Kidney (tissue), 14 donors: ENCODE data around the gene MRPS14. TPM values are rescaled to one million over a fixed set of nuclear protein-coding genes. Genes with fewer than 3 reads are reported as not detected.

ENCODE experiments used
- DNase-seq, 5 donors: peaks; one replicate each; pipeline ENCODE4 v3.0.0-alpha.2; 2013 to 2020
- FAIRE-seq: peaks from 2 replicates; lab custom pipeline; 2012; peaks lifted over from hg19 to GRCh38; lab: Jason Lieb, UNC
- H3K27ac ChIP-seq, 2 donors: one replicate each; pipeline ENCODE4 v1.7.0; 2013; ENCODE audit warnings: low read depth in 2 of 2, low read length in 2 of 2, inconsistent platforms in 1 of 2
- H3K27me3 ChIP-seq: one replicate; pipeline ENCODE4 v1.7.1; 2013; ENCODE audit warnings: low read length, inconsistent platforms; ENCODE audit not compliant: control insufficient read depth, insufficient read depth
- H3K36me3 ChIP-seq, 3 donors: one replicate each; pipeline versions ENCODE4 v1.7.0 to v1.7.1; 2013; ENCODE audit warnings: low read length in 3 of 3, control low read depth in 1 of 3, inconsistent platforms in 1 of 3; ENCODE audit not compliant: insufficient read depth in 3 of 3, control insufficient read depth in 2 of 3
- H3K4me1 ChIP-seq, 3 donors: one replicate each; pipeline versions ENCODE4 v1.7.0 to v1.7.1; 2013; ENCODE audit warnings: low read length in 3 of 3, inconsistent platforms in 1 of 3, low read depth in 1 of 3; ENCODE audit not compliant: control insufficient read depth in 2 of 3, insufficient read depth in 2 of 3
- H3K4me3 ChIP-seq, 3 donors: one replicate each; pipeline versions ENCODE4 v1.7.0 to v1.8.1; 2013; ENCODE audit warnings: low read length in 3 of 3, control low read depth in 1 of 3, inconsistent platforms in 1 of 3
- H3K9ac ChIP-seq, 3 donors: one replicate each; pipeline versions ENCODE4 v1.7.0 to v1.7.1; 2013; ENCODE audit warnings: low read length in 3 of 3, control low read depth in 1 of 3, inconsistent platforms in 1 of 3
- H3K9me3 ChIP-seq, 3 donors: one replicate each; pipeline versions ENCODE4 v1.7.0 to v1.7.1; 2013; ENCODE audit warnings: low read length in 3 of 3, control low read depth in 1 of 3, inconsistent platforms in 1 of 3; ENCODE audit not compliant: control insufficient read depth in 2 of 3, insufficient read depth in 1 of 3
- CTCF ChIP-seq: IDR thresholded peaks from 3 replicates; pipeline ENCODE4 v1.5.1; 2012; ENCODE audit warnings: mild to moderate bottlenecking, moderate library complexity, borderline replicate concordance; ENCODE audit not compliant: insufficient read depth; ENCODE audit errors: extremely low read depth
- intact Hi-C: fragments of 100-400 bp; cut with DNase I; formaldehyde crosslinking; loops from one replicate; pipeline ENCODE4 v1.11.1; 2022
- polyA plus RNA-seq: library from polyadenylated mRNA; stranded (reverse); fragments of 350-450 nt; fragmentation: Illumina TruSeq; extraction: RNeasy Lipid Tissue Mini Kit (QIAGEN cat#74804); gene quantifications from one replicate; pipeline ENCODE4 v1.2.3, GENCODE V29; 2014; ENCODE audit warnings: low read depth, low replicate concordance; ENCODE audit not compliant: insufficient read depth
- total RNA-seq: library from RNA; stranded (reverse); fragmentation: NEBNext Ultra II Directional; extraction: Animal tissue kit (Norgen Biotek cat#: 25700); gene quantifications from one replicate; pipeline ENCODE4 v1.2.1, GENCODE V29; 2021
- donor health status: control.
- donor health status: control.
- donor health status: control.
- donor health status: control.
- donor health status: control.
- donor health status: DM: yes; HTN: yes; CAD: no.
- donor health status: Normal renal cell carcinoma (clear cell type).

MRPS14 gene
- total and polyA plus RNA-seq, 2 donors from 2014 or later: 35.7 to 48.0 TPM

- no peaks in the 10 kb centered on the region for H3K27me3 ChIP-seq
- FAIRE-seq (no peak), DNase-seq (no peak)
- no peaks in the 10 kb centered on the region for H3K36me3 ChIP-seq
- H3K4me3 ChIP-seq: no peak overlapping the region
- no peaks in the 10 kb centered on the region for H3K4me1 ChIP-seq
- H3K27ac ChIP-seq: no peak overlapping the region
- intact Hi-C loops: loop anchor here (10.0 kb wide), 1 partner anchor 72 kb away; no protein-coding TSS in a partner anchor
- H3K9ac ChIP-seq: no peak overlapping the region
- no peaks in the 10 kb centered on the region for H3K9me3 ChIP-seq
- no peak for TF ChIP-seq CTCF
Measured at GRCh38 chr1:175042650-175043049, 19.4 kb upstream of the MRPS14 start.

- H3K4me1 ChIP-seq: no peaks in the 10 kb centered on the region
- no peak overlapping the region for H3K27ac ChIP-seq
- DNase-seq (no peak), FAIRE-seq (no peak)
- no peak overlapping the region for H3K9ac ChIP-seq
- intact Hi-C loops: loop anchor here (10.0 kb wide), 1 partner anchor 74 kb away; no protein-coding TSS in a partner anchor
- H3K4me3 ChIP-seq: no peak overlapping the region
- no peaks in the 10 kb centered on the region for H3K36me3 ChIP-seq
- H3K9me3 ChIP-seq: no peaks in the 10 kb centered on the region
- TF ChIP-seq CTCF: no peak
- no peaks in the 10 kb centered on the region for H3K27me3 ChIP-seq
Measured at GRCh38 chr1:175040324-175040879, 17.2 kb upstream of the MRPS14 start.

GRCh38 chr1:175037416-175037815 is 14.2 kb upstream of the MRPS14 start:
- Histone ChIP-seq H3K36me3 (no peaks in the 10 kb centered on the region), H3K4me3 (no peak overlapping the region), H3K27ac (no peak overlapping the region), H3K4me1 (no peaks in the 10 kb centered on the region), H3K9me3 (no peaks in the 10 kb centered on the region), H3K9ac (no peak overlapping the region), H3K27me3 (no peaks in the 10 kb centered on the region)
- TF ChIP-seq CTCF: no peak
- DNase-seq (no peak), FAIRE-seq (no peak)
- intact Hi-C loops: no loop called here

DNA sequence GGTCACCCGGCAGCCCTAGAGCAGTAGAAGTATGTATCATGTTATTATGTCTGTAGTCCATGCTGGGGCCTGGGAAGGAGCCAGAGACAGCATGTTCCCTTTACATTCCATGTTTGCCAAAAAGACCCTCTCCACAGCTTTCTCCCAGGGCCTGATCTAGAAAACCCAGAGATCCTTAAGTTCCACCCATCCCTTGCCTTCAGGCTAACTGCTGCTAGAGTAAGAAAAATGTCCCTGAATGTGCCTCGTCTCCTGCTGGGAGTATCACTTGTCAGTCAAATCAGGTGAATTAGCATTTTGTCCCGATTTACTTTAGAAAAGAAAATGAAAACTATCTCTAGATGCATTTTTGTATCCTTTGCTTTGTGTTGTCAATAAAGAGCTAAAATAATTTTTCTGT is 13.3 kb upstream of the MRPS14 start:
- no peak for FAIRE-seq
- Histone ChIP-seq H3K9me3 (no peaks in the 10 kb centered on the region), H3K36me3 (no peaks in the 10 kb centered on the region), H3K27me3 (no peaks in the 10 kb centered on the region), H3K4me3 (no peak overlapping the region), H3K27ac (no peak overlapping the region), H3K9ac (no peak overlapping the region), H3K4me1 (no peaks in the 10 kb centered on the region)
- intact Hi-C loops: no loop called here
- no peak for DNase-seq
- TF ChIP-seq CTCF: no peak
